Measurements from ENCODE around the gene OR52A1.

GRCh38 chr11:5174934-5175333 lies 20.4 kb upstream of the OR52A1 start:
- TF ChIP-seq ZNF513 (tag by site-specific recombination; IDR thresholded peaks at IDR 0.05) = no peak
- no peak for TF ChIP-seq CTCF (tag by site-specific recombination; IDR thresholded peaks at IDR 0.05)
- TF ChIP-seq ZBTB21 (tag by site-specific recombination; IDR thresholded peaks at IDR 0.05) = no peak
- TF ChIP-seq GLI4 (tag by site-specific recombination; IDR thresholded peaks at IDR 0.05) = no peak
- TF ChIP-seq MZF1 (tag by site-specific recombination; IDR thresholded peaks at IDR 0.05; ENCODE audit: borderline replicate concordance) = no peak
- no peak for TF ChIP-seq ZNF366 (tag by site-specific recombination; conservative IDR thresholded peaks at IDR 0.05)
- TF ChIP-seq ZNF704 (tag by site-specific recombination; IDR thresholded peaks at IDR 0.05) = no peak
- no peak for TF ChIP-seq ZNF792 (tag by site-specific recombination; IDR thresholded peaks at IDR 0.05)
